Thyroid gland (tissue), 4 donors: Measurements from ENCODE around the gene FAM72B.
"Not testable (repeated sequence)": the region's sequence is repeated elsewhere in the genome, so short reads cannot be mapped to it uniquely, and the experiment has no call there.

ENCODE experiments used
- CTCF ChIP-seq, 6 experiments: fragments of 200-600 bp in 3 of 6; fragments of 450-650 bp in 3 of 6; sonication (generic) in 3 of 6; IDR thresholded peaks; one replicate each; pipeline ENCODE4 v1.5.1; 2016 to 2019; ENCODE audit warnings: antibody characterized with exemption in 6 of 6, mild to moderate bottlenecking in 2 of 6, inconsistent platforms in 1 of 6, moderate library complexity in 1 of 6
- POLR2A ChIP-seq, 2 donors: fragments of 450-650 bp; IDR thresholded peaks; one replicate each; pipeline ENCODE4 v1.6.1; 2017; ENCODE audit warnings: antibody characterized with exemption in 2 of 2, mild to moderate bottlenecking in 2 of 2, moderate library complexity in 1 of 2

DNA sequence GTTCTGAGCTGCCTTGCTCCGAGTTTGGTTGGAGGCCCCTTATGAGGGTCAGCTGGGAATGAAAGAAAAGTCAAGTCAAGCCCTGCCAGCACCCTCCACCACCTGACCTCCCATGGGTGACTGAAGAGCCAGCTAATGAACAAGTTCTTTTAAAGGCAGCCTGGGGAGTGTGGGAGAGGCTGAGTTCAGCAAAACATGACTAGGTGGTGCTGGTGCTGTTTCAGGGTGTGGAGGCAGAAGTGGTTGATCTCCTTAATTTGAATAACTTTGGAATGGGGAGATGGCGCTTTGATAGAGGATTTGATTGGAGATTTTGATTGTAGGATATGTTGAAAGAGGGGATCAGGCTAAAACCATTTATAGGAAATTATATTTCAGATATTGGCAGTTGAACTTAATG is 23.2 kb upstream of the FAM72B start:
- not testable (repeated sequence) for TF ChIP-seq CTCF, POLR2A (IDR thresholded peaks at IDR 0.05)
